B cell (primary cell): ENCODE results near the gene PIK3CB.

ENCODE experiments used
- CTCF ChIP-seq: fragments of 200-600 bp; IDR thresholded peaks from one replicate; pipeline ENCODE4 v1.8.0; 2022; ENCODE audit warnings: antibody characterized with exemption, mild to moderate bottlenecking
- EZH2 ChIP-seq: IDR thresholded peaks from 2 replicates; pipeline ENCODE4 v1.6.1; 2012; ENCODE audit warnings: borderline replicate concordance, low read depth, mild to moderate bottlenecking, moderate library complexity, low read length; ENCODE audit not compliant: insufficient read depth, poor library complexity, severe bottlenecking

- TF ChIP-seq EZH2: no peak
- no peak for TF ChIP-seq CTCF
Measured at GRCh38 chr3:138686771-138687221, 147.9 kb downstream of the PIK3CB start.
